Measurements from ENCODE around the gene ABCB1. TPM values are rescaled to one million over a fixed set of nuclear protein-coding genes. Genes with fewer than 3 reads are reported as not detected.
A peak's percentile ranks its signal among the peaks of the same experiment; 100 is the strongest.

Gene ABCB1
- polyA plus RNA-seq (2013) = 38.2 TPM

DNA sequence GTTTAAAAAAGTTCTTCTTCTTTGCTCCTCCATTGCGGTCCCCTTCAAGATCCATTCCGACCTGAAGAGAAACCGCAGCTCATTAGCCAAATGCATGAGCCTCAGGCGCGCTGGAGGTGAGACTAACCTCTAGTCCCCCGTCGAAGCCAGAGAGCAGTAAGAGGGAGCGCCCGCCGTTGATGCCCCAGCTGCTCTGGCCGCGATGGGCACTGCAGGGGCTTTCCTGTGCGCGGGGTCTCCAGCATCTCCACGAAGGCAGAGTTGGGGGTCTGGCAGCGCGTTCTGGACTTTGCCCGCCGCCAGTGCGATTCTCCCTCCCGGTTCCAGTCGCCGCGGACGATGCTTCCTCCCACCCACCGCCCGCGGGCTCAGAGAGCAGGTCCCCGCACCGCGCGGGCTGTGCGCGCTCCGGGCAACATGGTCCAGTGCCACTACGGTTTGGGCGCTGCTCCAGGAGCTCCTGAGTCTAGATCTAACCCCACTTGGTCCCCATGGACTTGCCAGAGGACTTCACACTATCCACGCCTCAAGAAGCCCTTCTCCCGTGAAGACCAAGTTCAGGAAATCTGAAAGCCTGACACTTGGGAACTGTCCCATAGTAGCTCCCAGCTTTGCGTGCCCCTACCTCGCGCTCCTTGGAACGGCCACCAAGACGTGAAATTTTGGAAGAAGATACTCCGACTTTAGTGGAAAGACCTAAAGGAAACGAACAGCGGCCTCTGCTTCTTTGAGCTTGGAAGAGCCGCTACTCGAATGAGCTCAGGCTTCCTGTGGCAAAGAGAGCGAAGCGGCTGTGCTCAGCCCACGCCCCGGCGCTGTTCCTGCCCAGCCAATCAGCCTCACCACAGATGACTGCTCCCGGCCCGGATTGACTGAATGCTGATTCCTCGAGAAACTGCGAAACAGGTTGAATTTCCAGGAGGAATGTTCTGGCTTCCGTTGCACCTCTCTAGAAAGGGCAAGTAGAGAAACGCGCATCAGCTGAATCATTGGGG is at the start of gene ABCB1:
Gene ABCB1 (minus strand): TSS at position 755 of the 995 bp plus-strand sequence. CDS start 700 bp downstream, at position 55.
- Histone ChIP-seq H3K27ac (ENCODE audit: insufficient read depth in 1 of 2, low read depth in 1 of 2, low read length in 2 of 2, poor library complexity in 1 of 2, severe bottlenecking in 2 of 2) (peak within 1 kb of the TSS; percentile 18 to 58), H3K36me3 (ENCODE audit: control insufficient read depth in 4 of 4, insufficient read depth in 4 of 4, low read length in 3 of 4) (no peaks in the 10 kb centered on the region)
- DNase-seq = peak; percentile 57 to 79 (median 73)

DNA sequence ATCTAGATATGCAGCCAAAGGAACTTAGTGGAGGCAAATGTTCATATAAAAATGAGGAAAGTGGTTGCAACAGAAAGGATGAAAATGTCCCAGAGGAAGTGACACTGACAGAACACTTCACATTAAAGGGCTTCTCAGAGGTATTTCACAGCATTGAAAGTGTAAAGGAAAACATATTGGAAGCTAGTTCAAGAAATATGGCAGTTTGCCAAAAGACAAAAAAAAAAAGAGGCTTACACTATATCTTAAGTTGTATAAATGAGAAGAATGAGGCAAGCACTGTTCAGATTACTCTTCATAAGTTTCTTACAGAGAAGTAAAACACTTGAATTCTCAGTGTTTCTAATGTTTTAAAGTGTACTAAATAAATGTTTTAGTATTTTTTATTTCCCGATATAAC is 47.6 kb upstream of the ABCB1 start:
- Histone ChIP-seq H3K36me3 (ENCODE audit: control insufficient read depth in 4 of 4, insufficient read depth in 4 of 4, low read length in 3 of 4) (no peaks in the 10 kb centered on the region), H3K4me1 (ENCODE audit: control extremely low read depth in 1 of 4, control insufficient read depth in 4 of 4, insufficient read depth in 4 of 4, low read length in 3 of 4) (no peaks in the 10 kb centered on the region), H3K4me3 (ENCODE audit: control insufficient read depth in 1 of 7, extremely low read depth in 1 of 7, insufficient read depth in 4 of 7, low read depth in 2 of 7, low read length in 6 of 7) (no peak overlapping the region), H3K27ac (ENCODE audit: insufficient read depth in 1 of 2, low read depth in 1 of 2, low read length in 2 of 2, poor library complexity in 1 of 2, severe bottlenecking in 2 of 2) (no peak overlapping the region), H3K27me3 (replicated peaks in 2 of 5; ENCODE audit: control insufficient read depth in 4 of 5, insufficient read depth in 5 of 5, low read length in 4 of 5) (no peaks in the 10 kb centered on the region), H3K9me3 (ENCODE audit: control extremely low read depth in 1 of 5, control insufficient read depth in 4 of 5, insufficient read depth in 2 of 5, low read depth in 1 of 5, low read length in 4 of 5) (no peaks in the 10 kb centered on the region)
- WGBS (ENCODE audit: insufficient coverage) = no CpG with 5 or more reads among the region's 1 CpG
- peak in 1 of 3 donors; percentile 3 for DNase-seq
- POLR2A ChIA-PET = no interaction called here
- CTCF ChIA-PET = no interaction called here

More for the DNA sequence above, at the start of gene ABCB1:
- ChIA-PET POLR2A (no interaction called here), CTCF (interaction anchor here (0.8 to 3.6 kb wide), 10 partner anchors 9 to 380 kb away, joined by 3 to 19 read pairs (median 4); partner anchors contain the start of gene RUNDC3B)
- under 1% methylated on average over 59 of the region's 61 CpGs for WGBS (ENCODE audit: insufficient coverage)
- Histone ChIP-seq H3K27me3 (replicated peaks in 2 of 5; ENCODE audit: control insufficient read depth in 4 of 5, insufficient read depth in 5 of 5, low read length in 4 of 5) (no peaks in the 10 kb centered on the region), H3K9me3 (ENCODE audit: control extremely low read depth in 1 of 5, control insufficient read depth in 4 of 5, insufficient read depth in 2 of 5, low read depth in 1 of 5, low read length in 4 of 5) (no peaks in the 10 kb centered on the region), H3K4me3 (ENCODE audit: control insufficient read depth in 1 of 7, extremely low read depth in 1 of 7, insufficient read depth in 4 of 7, low read depth in 2 of 7, low read length in 6 of 7) (peak within 1 kb of the TSS; percentile 66 to 96 (median 84)), H3K4me1 (ENCODE audit: control extremely low read depth in 1 of 4, control insufficient read depth in 4 of 4, insufficient read depth in 4 of 4, low read length in 3 of 4) (peaks cover 0 to 33% (median 16%) of the 10 kb centered on the region in 4 experiments)

DNA sequence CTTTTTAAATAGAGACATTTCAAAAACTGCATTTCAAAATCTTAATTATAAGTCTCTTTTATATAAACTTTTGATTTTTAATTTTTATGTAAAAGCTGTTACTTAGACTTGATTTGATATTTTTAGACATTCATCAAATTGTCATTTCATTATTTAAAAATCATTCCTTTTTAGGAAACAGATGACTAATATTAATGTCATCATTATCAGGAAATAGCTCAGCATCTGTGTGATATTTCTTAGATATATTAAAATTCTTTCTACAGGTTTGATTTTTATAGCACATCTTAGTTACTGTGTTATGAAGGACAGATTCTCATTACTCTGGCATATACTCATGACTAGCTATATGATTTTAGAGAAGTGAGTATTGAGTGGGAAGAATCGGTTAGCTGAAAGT is 44.8 kb upstream of the ABCB1 start:
- Histone ChIP-seq H3K4me1 (ENCODE audit: control extremely low read depth in 1 of 4, control insufficient read depth in 4 of 4, insufficient read depth in 4 of 4, low read length in 3 of 4) (no peaks in the 10 kb centered on the region), H3K9me3 (ENCODE audit: control extremely low read depth in 1 of 5, control insufficient read depth in 4 of 5, insufficient read depth in 2 of 5, low read depth in 1 of 5, low read length in 4 of 5) (no peaks in the 10 kb centered on the region), H3K36me3 (ENCODE audit: control insufficient read depth in 4 of 4, insufficient read depth in 4 of 4, low read length in 3 of 4) (no peaks in the 10 kb centered on the region), H3K27me3 (replicated peaks in 2 of 5; ENCODE audit: control insufficient read depth in 4 of 5, insufficient read depth in 5 of 5, low read length in 4 of 5) (no peaks in the 10 kb centered on the region), H3K4me3 (ENCODE audit: control insufficient read depth in 1 of 7, extremely low read depth in 1 of 7, insufficient read depth in 4 of 7, low read depth in 2 of 7, low read length in 6 of 7) (no peak overlapping the region), H3K27ac (ENCODE audit: insufficient read depth in 1 of 2, low read depth in 1 of 2, low read length in 2 of 2, poor library complexity in 1 of 2, severe bottlenecking in 2 of 2) (no peak overlapping the region)
- WGBS (ENCODE audit: insufficient coverage) = no CpG with 5 or more reads among the region's 1 CpG
- CTCF ChIA-PET = no interaction called here
- POLR2A ChIA-PET = interaction anchor here (0.6 kb wide), 1 partner anchor 487 kb away, joined by 3 read pairs; no protein-coding TSS in a partner anchor
- DNase-seq = no peak

DNA sequence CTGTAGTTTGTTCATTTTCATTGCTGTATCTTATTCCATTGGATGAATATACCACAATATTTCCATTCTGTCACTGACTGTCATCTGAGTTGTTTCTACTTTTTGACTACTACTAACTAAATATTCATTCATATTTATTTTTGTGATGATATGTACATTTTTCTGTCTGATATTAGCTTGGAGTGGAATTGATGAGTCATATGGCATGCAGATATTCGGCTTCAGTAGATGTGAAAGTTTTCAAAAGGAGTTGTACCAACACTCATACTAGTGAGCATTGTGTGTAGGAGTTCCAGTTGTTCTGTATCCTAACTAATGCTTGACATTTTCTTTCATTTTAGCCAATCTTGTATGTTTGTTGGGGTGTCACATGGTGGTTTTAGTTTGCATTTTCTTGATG is 35.2 kb upstream of the ABCB1 start:
- H3K9me3 ChIP-seq (ENCODE audit: control extremely low read depth in 1 of 5, control insufficient read depth in 4 of 5, insufficient read depth in 2 of 5, low read depth in 1 of 5, low read length in 4 of 5) = peaks cover 0 to 8% (median 0%) of the 10 kb centered on the region in 5 experiments
- ChIA-PET CTCF (no interaction called here), POLR2A (no interaction called here)
- DNase-seq = no peak
- H3K27ac ChIP-seq (ENCODE audit: insufficient read depth in 1 of 2, low read depth in 1 of 2, low read length in 2 of 2, poor library complexity in 1 of 2, severe bottlenecking in 2 of 2) = no peak overlapping the region
- no peaks in the 10 kb centered on the region for H3K27me3 ChIP-seq (replicated peaks in 2 of 5; ENCODE audit: control insufficient read depth in 4 of 5, insufficient read depth in 5 of 5, low read length in 4 of 5)
- H3K36me3 ChIP-seq (ENCODE audit: control insufficient read depth in 4 of 4, insufficient read depth in 4 of 4, low read length in 3 of 4) = no peaks in the 10 kb centered on the region
- H3K4me3 ChIP-seq (ENCODE audit: control insufficient read depth in 1 of 7, extremely low read depth in 1 of 7, insufficient read depth in 4 of 7, low read depth in 2 of 7, low read length in 6 of 7) = no peak overlapping the region
- WGBS (ENCODE audit: insufficient coverage) = 100% methylated on average over 1 of the region's 1 CpG
- H3K4me1 ChIP-seq (ENCODE audit: control extremely low read depth in 1 of 4, control insufficient read depth in 4 of 4, insufficient read depth in 4 of 4, low read length in 3 of 4) = no peaks in the 10 kb centered on the region

DNA sequence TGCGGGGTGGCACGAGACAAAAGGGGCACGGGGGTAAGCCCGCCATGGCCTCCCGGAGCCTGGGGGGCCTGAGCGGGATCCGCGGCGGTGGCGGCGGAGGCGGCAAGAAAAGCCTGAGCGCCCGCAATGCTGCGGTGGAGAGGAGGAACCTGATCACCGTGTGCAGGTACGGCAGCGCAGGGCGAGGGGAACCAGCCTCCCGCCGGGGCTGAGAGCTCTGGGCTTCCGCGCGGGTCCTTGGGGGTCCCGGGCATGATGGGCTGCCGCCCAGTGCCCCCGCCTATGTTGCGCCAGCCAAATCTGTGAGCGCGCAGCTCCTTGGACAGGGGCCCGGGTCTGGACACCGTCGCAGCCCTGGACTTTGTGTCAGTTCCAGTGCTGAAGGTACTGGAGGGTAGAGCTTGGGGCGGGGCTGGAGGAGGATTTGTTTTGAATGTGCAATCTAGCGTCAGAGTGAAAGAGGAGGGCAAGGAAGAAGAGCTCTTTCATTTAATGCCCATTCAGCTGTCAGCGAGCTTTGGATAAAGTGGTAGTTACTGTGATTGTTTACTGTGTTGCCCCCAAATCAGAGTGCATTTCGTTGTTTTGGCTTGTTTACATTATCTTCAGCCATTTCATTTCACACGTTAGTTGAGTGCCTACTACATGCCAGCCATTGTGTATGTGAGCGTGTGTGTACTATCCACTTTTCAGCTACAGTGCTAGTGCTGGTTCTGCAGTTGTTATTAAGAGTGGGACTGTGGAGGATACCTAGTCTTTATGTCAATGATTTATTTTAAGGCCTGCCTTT is 28.3 kb upstream of the ABCB1 start:
- peak; percentile 22 to 62 (median 46) for DNase-seq
- H3K4me3 ChIP-seq (ENCODE audit: control insufficient read depth in 1 of 7, extremely low read depth in 1 of 7, insufficient read depth in 4 of 7, low read depth in 2 of 7, low read length in 6 of 7) = peak overlapping the region; percentile 59 to 88 (median 74)
- CTCF ChIA-PET = interaction anchor here (1.0 to 1.5 kb wide), 2 partner anchors 28 to 67 kb away, joined by 4 read pairs; partner anchors contain the start of gene ABCB1
- no peaks in the 10 kb centered on the region for H3K9me3 ChIP-seq (ENCODE audit: control extremely low read depth in 1 of 5, control insufficient read depth in 4 of 5, insufficient read depth in 2 of 5, low read depth in 1 of 5, low read length in 4 of 5)
- no peak overlapping the region for H3K27ac ChIP-seq (ENCODE audit: insufficient read depth in 1 of 2, low read depth in 1 of 2, low read length in 2 of 2, poor library complexity in 1 of 2, severe bottlenecking in 2 of 2)
- POLR2A ChIA-PET = interaction anchor here (0.6 kb wide), 1 partner anchor 99 kb away, joined by 3 read pairs; no protein-coding TSS in a partner anchor
- H3K36me3 ChIP-seq (ENCODE audit: control insufficient read depth in 4 of 4, insufficient read depth in 4 of 4, low read length in 3 of 4) = no peaks in the 10 kb centered on the region
- 5% methylated on average over 37 of the region's 39 CpGs for WGBS (ENCODE audit: insufficient coverage)
- H3K4me1 ChIP-seq (ENCODE audit: control extremely low read depth in 1 of 4, control insufficient read depth in 4 of 4, insufficient read depth in 4 of 4, low read length in 3 of 4) = peaks cover 0 to 16% (median 15%) of the 10 kb centered on the region in 4 experiments
- peaks cover 0 to 14% (median 6%) of the 10 kb centered on the region in 5 experiments for H3K27me3 ChIP-seq (replicated peaks in 2 of 5; ENCODE audit: control insufficient read depth in 4 of 5, insufficient read depth in 5 of 5, low read length in 4 of 5)

DNA sequence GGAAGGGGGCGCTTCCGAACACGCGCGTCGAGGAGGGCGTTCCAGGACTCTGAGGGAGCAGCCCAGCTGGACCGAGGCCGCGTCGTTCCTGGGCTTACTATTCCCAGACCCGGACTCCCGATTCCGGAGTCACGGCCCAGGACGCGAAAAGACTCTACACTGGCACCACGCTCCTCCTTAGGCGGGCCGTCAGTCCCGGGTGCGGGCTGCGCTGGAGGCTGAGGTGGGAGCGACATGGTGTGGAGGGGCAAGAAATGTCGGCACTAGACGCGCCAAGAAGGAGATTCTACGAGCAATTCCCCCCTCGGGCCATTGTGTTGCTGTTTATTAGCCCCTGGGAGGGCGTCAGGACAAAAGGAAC is 26.9 kb upstream of the ABCB1 start:
- WGBS (ENCODE audit: insufficient coverage) = under 1% methylated on average over 25 of the region's 30 CpGs
- POLR2A ChIA-PET = no interaction called here
- Histone ChIP-seq H3K4me3 (ENCODE audit: control insufficient read depth in 1 of 7, extremely low read depth in 1 of 7, insufficient read depth in 4 of 7, low read depth in 2 of 7, low read length in 6 of 7) (peak overlapping the region; percentile 59 to 88 (median 74)), H3K27me3 (replicated peaks in 2 of 5; ENCODE audit: control insufficient read depth in 4 of 5, insufficient read depth in 5 of 5, low read length in 4 of 5) (peaks cover 0 to 14% (median 6%) of the 10 kb centered on the region in 5 experiments), H3K9me3 (ENCODE audit: control extremely low read depth in 1 of 5, control insufficient read depth in 4 of 5, insufficient read depth in 2 of 5, low read depth in 1 of 5, low read length in 4 of 5) (no peaks in the 10 kb centered on the region), H3K36me3 (ENCODE audit: control insufficient read depth in 4 of 4, insufficient read depth in 4 of 4, low read length in 3 of 4) (no peaks in the 10 kb centered on the region), H3K4me1 (ENCODE audit: control extremely low read depth in 1 of 4, control insufficient read depth in 4 of 4, insufficient read depth in 4 of 4, low read length in 3 of 4) (peaks cover 0 to 16% (median 15%) of the 10 kb centered on the region in 4 experiments), H3K27ac (ENCODE audit: insufficient read depth in 1 of 2, low read depth in 1 of 2, low read length in 2 of 2, poor library complexity in 1 of 2, severe bottlenecking in 2 of 2) (no peak overlapping the region)
- DNase-seq = no peak
- CTCF ChIA-PET = interaction anchor here (0.9 to 1.0 kb wide), 2 partner anchors 20 to 27 kb away, joined by 4 to 5 read pairs; partner anchors contain the start of gene ABCB1
